Measurements from ENCODE around the gene TAX1BP3.

GRCh38 chr17:3699951-3700350 lies 31.6 kb upstream of the TAX1BP3 start:
- TF ChIP-seq, protein P1, sequence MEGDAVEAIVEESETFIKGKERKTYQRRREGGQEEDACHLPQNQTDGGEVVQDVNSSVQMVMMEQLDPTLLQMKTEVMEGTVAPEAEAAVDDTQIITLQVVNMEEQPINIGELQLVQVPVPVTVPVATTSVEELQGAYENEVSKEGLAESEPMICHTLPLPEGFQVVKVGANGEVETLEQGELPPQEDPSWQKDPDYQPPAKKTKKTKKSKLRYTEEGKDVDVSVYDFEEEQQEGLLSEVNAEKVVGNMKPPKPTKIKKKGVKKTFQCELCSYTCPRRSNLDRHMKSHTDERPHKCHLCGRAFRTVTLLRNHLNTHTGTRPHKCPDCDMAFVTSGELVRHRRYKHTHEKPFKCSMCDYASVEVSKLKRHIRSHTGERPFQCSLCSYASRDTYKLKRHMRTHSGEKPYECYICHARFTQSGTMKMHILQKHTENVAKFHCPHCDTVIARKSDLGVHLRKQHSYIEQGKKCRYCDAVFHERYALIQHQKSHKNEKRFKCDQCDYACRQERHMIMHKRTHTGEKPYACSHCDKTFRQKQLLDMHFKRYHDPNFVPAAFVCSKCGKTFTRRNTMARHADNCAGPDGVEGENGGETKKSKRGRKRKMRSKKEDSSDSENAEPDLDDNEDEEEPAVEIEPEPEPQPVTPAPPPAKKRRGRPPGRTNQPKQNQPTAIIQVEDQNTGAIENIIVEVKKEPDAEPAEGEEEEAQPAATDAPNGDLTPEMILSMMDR (IDR thresholded peaks at IDR 0.05), result no peak
- TF ChIP-seq POLR2AphosphoS5 (IDR thresholded peaks at IDR 0.05) (no peak), POLR2A (IDR thresholded peaks at IDR 0.05) (no peak), EP300 (IDR thresholded peaks at IDR 0.05) (no peak)

Data from stomach (tissue), 4 donors.